ENCODE measurements around the gene PTMA. TPM values are rescaled to one million over a fixed set of nuclear protein-coding genes. Genes with fewer than 3 reads are reported as not detected.

The PTMA gene
- total RNA-seq, 1 donor from 2014 or later: 744 TPM

- intact Hi-C loops (cut with DNase I): no loop called here
- no peaks in the 10 kb centered on the region for H3K27me3 ChIP-seq
- no peaks in the 10 kb centered on the region for H3K36me3 ChIP-seq
Measured at GRCh38 chr2:231666171-231667095, 41.9 kb upstream of the PTMA start.

GRCh38 chr2:231667096-231667427 lies 41.3 kb upstream of the PTMA start:
- intact Hi-C loops (cut with DNase I): no loop called here
- peak overlapping the region; percentile 61 for H3K4me3 ChIP-seq
- H3K27ac ChIP-seq: peak overlapping the region; percentile 97
- no peak for DNase-seq
- ATAC-seq: no peak
- TF ChIP-seq CTCF (IDR thresholded peaks at IDR 0.05): no peak
- H3K27me3 ChIP-seq: no peaks in the 10 kb centered on the region
- peaks cover 44% of the 10 kb centered on the region for H3K4me1 ChIP-seq
- no peaks in the 10 kb centered on the region for H3K36me3 ChIP-seq
- no peaks in the 10 kb centered on the region for H3K9me3 ChIP-seq

More at GRCh38 chr2:231666171-231667095, 41.9 kb upstream of the PTMA start:
- ATAC-seq (peak; percentile 89), DNase-seq (peak; percentile 98)
- Histone ChIP-seq H3K4me3 (peak overlapping the region; percentile 61), H3K4me1 (peaks cover 39% of the 10 kb centered on the region), H3K27ac (peak overlapping the region; percentile 97), H3K9me3 (no peaks in the 10 kb centered on the region)
- no peak for TF ChIP-seq CTCF (IDR thresholded peaks at IDR 0.05)

- H3K27ac ChIP-seq: peak overlapping the region; percentile 97
- no peaks in the 10 kb centered on the region for H3K36me3 ChIP-seq
- H3K27me3 ChIP-seq: no peaks in the 10 kb centered on the region
- DNase-seq: no peak
- H3K4me1 ChIP-seq: peaks cover 48% of the 10 kb centered on the region
- peak overlapping the region; percentile 61 for H3K4me3 ChIP-seq
- no peak for ATAC-seq
- no peaks in the 10 kb centered on the region for H3K9me3 ChIP-seq
- intact Hi-C loops (cut with DNase I): no loop called here
- no peak for TF ChIP-seq CTCF (IDR thresholded peaks at IDR 0.05)
Measured at GRCh38 chr2:231667496-231667895, 40.8 kb upstream of the PTMA start.

GRCh38 chr2:231668981-231669380 lies 39.3 kb upstream of the PTMA start:
- peaks cover 55% of the 10 kb centered on the region for H3K4me1 ChIP-seq
- no peak overlapping the region for H3K27ac ChIP-seq
- no peaks in the 10 kb centered on the region for H3K9me3 ChIP-seq
- H3K27me3 ChIP-seq: no peaks in the 10 kb centered on the region
- no peak for TF ChIP-seq CTCF (IDR thresholded peaks at IDR 0.05)
- no peaks in the 10 kb centered on the region for H3K36me3 ChIP-seq
- intact Hi-C loops (cut with DNase I): no loop called here
- no peak overlapping the region for H3K4me3 ChIP-seq
- DNase-seq (no peak), ATAC-seq (no peak)

GRCh38 chr2:231671270-231672050 lies 36.9 kb upstream of the PTMA start:
- H3K4me3 ChIP-seq: no peak overlapping the region
- DNase-seq: no peak
- H3K36me3 ChIP-seq: no peaks in the 10 kb centered on the region
- TF ChIP-seq CTCF (IDR thresholded peaks at IDR 0.05): no peak
- H3K9me3 ChIP-seq: no peaks in the 10 kb centered on the region
- no peaks in the 10 kb centered on the region for H3K27me3 ChIP-seq
- intact Hi-C loops (cut with DNase I): no loop called here
- H3K27ac ChIP-seq: peak overlapping the region; percentile 89
- ATAC-seq: peak; percentile 4
- peaks cover 54% of the 10 kb centered on the region for H3K4me1 ChIP-seq
